Measurements from ENCODE around the gene ANKLE1.

Gene ANKLE1, protein sequence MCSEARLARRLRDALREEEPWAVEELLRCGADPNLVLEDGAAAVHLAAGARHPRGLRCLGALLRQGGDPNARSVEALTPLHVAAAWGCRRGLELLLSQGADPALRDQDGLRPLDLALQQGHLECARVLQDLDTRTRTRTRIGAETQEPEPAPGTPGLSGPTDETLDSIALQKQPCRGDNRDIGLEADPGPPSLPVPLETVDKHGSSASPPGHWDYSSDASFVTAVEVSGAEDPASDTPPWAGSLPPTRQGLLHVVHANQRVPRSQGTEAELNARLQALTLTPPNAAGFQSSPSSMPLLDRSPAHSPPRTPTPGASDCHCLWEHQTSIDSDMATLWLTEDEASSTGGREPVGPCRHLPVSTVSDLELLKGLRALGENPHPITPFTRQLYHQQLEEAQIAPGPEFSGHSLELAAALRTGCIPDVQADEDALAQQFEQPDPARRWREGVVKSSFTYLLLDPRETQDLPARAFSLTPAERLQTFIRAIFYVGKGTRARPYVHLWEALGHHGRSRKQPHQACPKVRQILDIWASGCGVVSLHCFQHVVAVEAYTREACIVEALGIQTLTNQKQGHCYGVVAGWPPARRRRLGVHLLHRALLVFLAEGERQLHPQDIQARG
- long read RNA-seq, donor 1 = 0 reads
- long read RNA-seq, donor 2 = 0 reads
- long read RNA-seq, donor 3 = 0 reads
- long read RNA-seq, donor 4 = 0 reads
- long read RNA-seq, donor 5 = 0 reads
- long read RNA-seq, donor 6 = 0 reads
- long read RNA-seq, donor 7 = 0 reads
- long read RNA-seq, donor 8 = 0 reads

DNA sequence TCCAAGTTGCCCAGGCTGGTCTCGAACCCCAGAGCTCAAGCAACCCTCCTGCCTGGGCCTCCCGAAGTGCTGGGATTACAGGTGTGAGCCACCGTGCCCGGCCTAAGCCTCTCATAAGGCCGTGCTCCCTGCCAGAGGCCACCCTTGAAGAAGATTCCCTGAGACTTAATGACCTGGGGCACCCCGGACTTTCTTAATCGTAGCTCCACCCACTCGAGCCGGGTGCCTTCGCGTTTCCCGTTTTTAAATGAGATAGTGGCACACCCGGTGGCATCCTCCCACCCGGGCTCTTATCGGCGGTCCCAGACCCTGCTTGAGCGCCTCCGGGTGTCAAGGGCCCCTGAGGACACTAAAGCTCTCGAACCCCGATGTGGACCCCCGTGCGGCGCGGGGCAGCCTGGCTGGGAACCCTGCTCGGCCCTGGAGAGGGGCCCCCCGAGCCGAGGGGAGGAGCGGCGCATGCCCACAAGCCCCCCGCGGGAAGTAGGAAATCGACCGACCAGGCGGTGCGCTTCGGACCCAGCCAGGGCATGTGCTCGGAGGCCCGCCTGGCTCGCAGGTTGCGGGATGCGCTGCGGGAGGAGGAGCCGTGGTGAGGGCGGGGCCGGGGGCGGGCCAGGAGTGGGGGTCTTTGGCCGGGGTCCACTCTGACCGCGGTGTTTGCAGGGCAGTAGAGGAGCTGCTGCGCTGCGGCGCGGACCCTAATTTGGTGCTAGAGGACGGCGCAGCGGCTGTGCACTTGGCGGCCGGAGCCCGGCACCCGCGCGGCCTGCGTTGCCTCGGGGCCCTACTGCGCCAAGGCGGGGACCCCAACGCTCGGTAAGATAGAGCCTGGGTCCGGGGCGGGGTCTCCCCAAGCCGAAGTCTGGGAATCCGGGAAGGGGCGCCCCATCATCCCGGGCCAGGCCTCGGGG lies at the start of gene ANKLE1:
Gene ANKLE1, plus strand, starts transcription at position 511 of the 914 bp plus-strand sequence. Its CDS starts 20 bp downstream, at position 531.
- peak; percentile 55 for DNase-seq

DNA sequence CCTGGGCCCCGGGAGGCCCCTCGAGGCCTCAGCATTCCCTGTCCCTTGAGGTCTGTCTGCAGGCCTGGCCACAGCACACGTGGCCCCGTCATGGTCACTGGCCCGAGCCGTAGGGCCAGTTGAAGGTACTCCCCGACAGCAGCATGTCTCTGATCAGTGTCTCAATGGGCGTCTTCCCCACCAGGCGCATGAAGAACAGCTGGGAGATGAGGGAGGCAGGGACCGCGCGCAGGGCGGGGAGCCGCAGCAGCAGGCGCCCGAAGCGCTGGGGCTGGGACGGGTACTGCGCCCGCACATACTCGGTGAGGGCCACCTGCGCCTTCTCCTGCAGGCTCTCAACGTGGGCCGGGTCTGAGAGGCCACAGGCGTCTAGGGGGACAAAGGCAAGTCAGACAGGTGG lies 49.4 kb upstream of the ANKLE1 start:
- DNase-seq = no peak

GRCh38 chr19:17234911-17235299 lies 46.8 kb upstream of the ANKLE1 start:
- peak; percentile 47 for DNase-seq

DNA sequence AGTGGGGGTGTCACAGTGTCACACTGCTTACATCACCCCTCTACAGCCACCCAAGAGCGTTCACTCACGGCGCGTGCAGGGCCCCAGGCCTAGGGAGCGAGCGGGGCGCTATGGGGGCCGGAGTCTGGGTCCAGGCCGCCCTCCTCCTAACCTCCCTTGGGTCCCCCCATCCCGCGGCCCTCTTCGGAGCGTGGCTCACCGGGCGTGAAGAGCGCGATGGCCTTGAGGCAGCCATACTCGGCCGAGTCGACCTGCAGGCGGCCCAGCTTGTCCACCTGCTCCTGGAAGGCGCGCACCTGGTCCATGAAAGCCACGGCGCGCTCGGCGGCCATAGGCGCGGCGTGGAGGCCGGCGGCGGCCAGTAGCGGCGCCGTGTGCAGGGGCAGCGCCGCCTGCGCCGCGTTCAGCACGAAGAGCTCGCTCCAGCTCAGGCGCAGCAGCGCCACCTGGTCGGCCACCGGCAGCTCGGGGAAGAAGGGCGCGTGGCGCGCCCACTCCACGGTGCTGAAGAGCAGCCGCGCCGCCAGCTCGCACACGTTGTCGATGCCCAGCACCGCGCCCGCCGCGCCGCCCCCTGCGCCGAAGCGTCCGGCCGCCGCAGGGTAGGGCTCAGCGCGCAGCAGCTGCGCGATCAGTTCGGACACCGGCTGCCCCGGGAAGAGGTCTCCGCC lies 46.3 kb upstream of the ANKLE1 start:
- DNase-seq = peak; percentile 89

- no peak for DNase-seq
Observed at GRCh38 chr19:17235971-17236777, 45.5 kb upstream of the ANKLE1 start.

GRCh38 chr19:17236811-17237543 lies 44.7 kb upstream of the ANKLE1 start:
- no peak for DNase-seq

DNA sequence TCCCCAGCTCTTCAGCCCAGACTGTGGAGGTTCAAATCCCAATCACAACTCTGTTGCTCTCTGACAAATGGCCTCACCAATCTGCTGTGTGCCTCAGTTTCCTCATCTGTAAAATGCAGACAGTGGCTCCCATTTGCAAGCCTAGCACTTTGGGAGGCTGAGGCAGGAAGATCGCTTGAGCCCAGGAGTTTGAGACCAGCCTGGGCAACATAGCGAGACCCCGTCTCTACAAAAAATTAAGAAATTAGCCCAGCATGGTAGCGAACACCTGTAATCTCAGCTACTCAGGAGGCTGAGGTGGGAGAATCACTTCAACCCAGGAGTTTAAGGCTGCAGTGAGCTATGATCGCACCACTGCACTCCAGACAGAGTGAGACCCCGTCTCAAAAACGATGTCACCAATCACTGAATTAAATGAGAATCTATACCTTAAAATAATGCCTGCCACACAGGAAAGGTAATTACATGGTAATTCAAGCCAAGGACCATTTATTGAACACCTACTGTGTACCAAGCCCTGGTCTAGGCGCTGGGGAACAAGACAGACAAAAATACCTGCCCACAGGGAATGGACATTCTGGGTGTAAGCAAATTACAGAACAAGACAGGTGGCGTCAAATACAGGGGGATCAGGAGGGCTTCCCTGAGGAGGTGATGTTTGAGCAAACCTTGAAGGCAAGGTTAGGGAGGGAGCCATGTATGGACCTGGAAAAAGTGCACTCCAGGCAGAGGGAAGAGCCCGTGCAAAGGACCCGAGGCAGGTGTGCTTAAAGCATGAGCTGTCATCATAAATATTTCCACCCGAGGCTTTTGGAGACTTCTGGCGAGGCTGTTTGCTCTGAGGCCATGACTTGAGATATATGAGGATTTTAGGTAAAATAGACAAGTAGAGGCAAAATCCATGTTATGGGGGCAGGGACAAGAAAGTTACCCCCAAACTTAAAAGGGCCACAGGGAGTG lies 43.7 kb upstream of the ANKLE1 start:
- DNase-seq = no peak

DNA sequence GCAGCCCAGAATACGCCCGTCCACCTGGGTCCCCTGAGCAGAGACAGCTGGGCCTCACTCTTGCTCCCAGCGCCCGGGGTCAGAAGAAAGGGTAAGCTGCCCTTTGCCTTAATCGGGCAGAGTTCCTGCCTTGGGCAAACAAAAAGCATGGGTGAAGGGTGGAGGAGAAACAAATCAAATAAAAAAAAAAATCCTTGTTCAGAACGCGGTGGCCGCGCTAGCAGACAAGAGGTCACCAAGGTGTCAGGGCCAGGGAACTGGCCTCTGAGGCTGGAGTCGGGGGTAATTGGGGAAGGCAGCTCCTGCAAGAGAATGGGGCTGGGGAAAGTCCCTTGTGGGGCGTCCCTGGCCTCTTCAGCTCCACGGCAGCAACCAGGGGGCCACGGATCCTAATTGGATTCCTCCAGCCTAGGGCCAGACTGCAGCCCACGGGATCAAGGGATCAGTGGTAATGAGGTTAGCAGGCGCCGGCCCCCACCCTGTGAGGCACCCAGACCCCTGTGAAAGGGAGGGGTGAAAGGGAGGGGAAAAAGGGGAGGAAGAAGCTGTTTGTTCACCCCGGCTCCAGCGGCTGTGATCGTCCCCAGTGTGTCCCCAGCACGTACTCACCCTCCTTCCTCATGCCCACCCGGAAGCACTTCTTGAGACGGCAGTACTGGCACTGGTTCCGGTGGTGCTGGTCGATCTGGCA lies 41.5 kb upstream of the ANKLE1 start:
- no peak for DNase-seq

DNA sequence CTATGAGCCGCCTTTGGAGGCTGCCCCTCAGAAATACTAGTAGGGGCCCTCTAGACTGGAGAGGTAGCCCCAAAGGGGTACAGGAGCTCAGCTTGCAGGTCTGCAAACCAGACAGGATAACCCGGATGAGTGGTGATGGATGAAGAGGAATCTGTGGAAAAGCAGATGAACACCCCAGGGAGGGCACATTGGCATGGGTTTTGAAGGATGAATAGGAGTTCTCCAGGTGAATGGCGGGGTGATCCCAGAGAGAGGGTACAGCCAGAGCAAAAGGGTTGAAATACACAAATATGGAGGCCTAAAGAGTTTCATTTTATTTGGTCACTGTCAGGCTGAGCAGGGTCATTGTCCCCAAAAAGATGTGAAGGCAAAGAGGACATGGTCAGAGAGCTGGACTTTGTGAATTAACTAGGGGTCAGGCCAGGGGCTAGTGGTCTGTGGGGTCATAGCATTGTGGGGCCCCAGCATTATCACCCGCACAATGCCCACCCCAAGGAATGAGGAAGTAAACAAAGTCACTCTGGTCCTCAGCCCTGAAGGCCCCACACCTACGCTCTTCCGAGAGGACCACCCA lies 40.8 kb upstream of the ANKLE1 start:
- no peak for DNase-seq

DNA sequence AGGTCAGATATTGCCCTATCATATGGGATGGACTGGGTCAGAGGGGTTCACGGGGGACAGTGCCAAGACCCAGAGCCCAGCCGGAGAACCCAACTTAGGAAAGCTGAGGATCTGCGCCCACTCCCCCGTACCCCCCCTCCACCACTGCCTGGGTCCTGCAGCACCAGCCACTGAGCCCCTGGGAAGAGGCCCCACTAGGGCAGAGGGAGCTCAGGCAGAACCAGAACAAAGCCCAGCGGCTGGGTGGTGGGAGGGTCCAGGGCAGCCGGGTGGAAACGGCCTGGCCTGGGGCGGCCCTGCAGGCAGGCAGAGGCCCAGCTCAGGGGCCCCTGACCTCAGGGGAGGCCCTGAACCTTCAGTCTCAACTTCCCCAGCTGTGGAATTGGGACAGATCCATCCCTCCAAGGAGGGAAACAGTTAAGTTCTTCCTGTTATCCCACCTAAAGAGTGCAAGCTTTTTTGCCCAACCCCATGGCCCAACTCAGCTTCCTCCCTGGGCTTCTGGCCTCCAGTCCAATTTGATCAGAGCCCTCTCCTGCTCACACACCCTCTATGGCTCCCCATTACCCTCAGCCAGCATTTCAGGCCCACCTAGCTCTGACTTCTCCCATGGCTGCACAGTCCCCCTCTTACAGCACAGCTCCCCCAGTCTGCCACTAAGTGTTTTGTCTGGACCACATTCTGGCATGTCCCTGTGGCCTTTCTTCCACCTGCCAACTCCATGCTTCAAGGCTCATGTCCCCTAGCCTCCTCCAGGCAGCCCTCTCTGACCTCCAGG lies 39.1 kb upstream of the ANKLE1 start:
- DNase-seq = no peak

GRCh38 chr19:17243211-17243829 lies 38.4 kb upstream of the ANKLE1 start:
- DNase-seq = no peak

GRCh38 chr19:17243830-17244617 lies 37.7 kb upstream of the ANKLE1 start:
- peak; percentile 71 for DNase-seq

- DNase-seq = peak; percentile 61
Observed at GRCh38 chr19:17244618-17245534, 36.8 kb upstream of the ANKLE1 start.

GRCh38 chr19:17245535-17245984 lies 36.1 kb upstream of the ANKLE1 start, which contains the start of gene NR2F6:
TSS of gene NR2F6 (minus strand) at chr19:17245919. CDS start at chr19:17245220, 699 bp downstream.
- DNase-seq = no peak
